GOT3 (cell line): ENCODE measurements around the gene DENND2D.
"Not testable (repeated sequence)": the region's sequence is repeated elsewhere in the genome, so short reads cannot be mapped to it uniquely, and the experiment has no call there.

Source experiments
- DNase-seq: peaks from one replicate; lab custom pipeline; 2025; ENCODE audit warnings: mixed read lengths; lab: John Stamatoyannopoulos, UW

DENND2D gene

GRCh38 chr1:111221633-111222291 lies 21.3 kb upstream of the DENND2D start:
- no peak for DNase-seq

GRCh38 chr1:111221276-111221632 lies 20.8 kb upstream of the DENND2D start:
- no peak for DNase-seq

- DNase-seq: no peak
These were observed 19.9 kb upstream of the DENND2D start for GRCh38 chr1:111220302-111220890.

GRCh38 chr1:111219557-111220286 lies 19.3 kb upstream of the DENND2D start:
- no peak for DNase-seq

GRCh38 chr1:111218701-111219556 lies 18.5 kb upstream of the DENND2D start:
- DNase-seq: no peak

GRCh38 chr1:111217183-111217910 lies 16.9 kb upstream of the DENND2D start:
- no peak for DNase-seq

- DNase-seq: no peak
These were observed 16.3 kb upstream of the DENND2D start for GRCh38 chr1:111216751-111217150.

GRCh38 chr1:111215285-111215684 lies 14.8 kb upstream of the DENND2D start:
- not testable (repeated sequence) for DNase-seq

- DNase-seq: no peak
These were observed 14.4 kb upstream of the DENND2D start for GRCh38 chr1:111214884-111215283.

- no peak for DNase-seq
These were observed 13.8 kb upstream of the DENND2D start for GRCh38 chr1:111214074-111214801.

GRCh38 chr1:111213412-111213811 lies 13.0 kb upstream of the DENND2D start:
- no peak for DNase-seq

GRCh38 chr1:111212634-111213335 lies 12.3 kb upstream of the DENND2D start:
- no peak for DNase-seq

GRCh38 chr1:111211921-111212320 lies 11.5 kb upstream of the DENND2D start:
- no peak for DNase-seq

- DNase-seq: no peak
These were observed 9.2 kb upstream of the DENND2D start for GRCh38 chr1:111209622-111210021.

- DNase-seq: no peak
These were observed 8.5 kb upstream of the DENND2D start for GRCh38 chr1:111208921-111209320.

GRCh38 chr1:111205714-111206050 lies 5.2 kb upstream of the DENND2D start:
- DNase-seq: no peak

- no peak for DNase-seq
These were observed 4.7 kb upstream of the DENND2D start for GRCh38 chr1:111204983-111205713.

- no peak for DNase-seq
These were observed 3.9 kb upstream of the DENND2D start for GRCh38 chr1:111204201-111204982.

- DNase-seq: peak; percentile 7
These were observed 3.3 kb upstream of the DENND2D start for GRCh38 chr1:111203681-111204200.
